ENCODE results near the gene AVPI1. TPM values are rescaled to one million over a fixed set of nuclear protein-coding genes. Genes with fewer than 3 reads are reported as not detected.
A peak's percentile ranks its signal among the peaks of the same experiment; 100 is the strongest.

The AVPI1 gene
- total RNA-seq (10 to 100 TPM; 15.2 to 19.7 TPM), polyA plus RNA-seq (ENCODE audit: insufficient read length in 6 of 6) (1 to 10 TPM; 4.3 to 5.5 (median 5.1) TPM)
- long read RNA-seq, donor 1, transcript AVPI1-201 (3 exons, 1,457 nt) = major isoform, 8 of 8 reads
- long read RNA-seq, donor 1, partial matches to known transcripts = 0 of 8 reads
- long read RNA-seq, donor 1, other reads (novel, unspliced or antisense) = 0 of 8 reads
- long read RNA-seq, donor 2, transcript AVPI1-201 (3 exons, 1,457 nt) = major isoform, 5 of 10 reads
- long read RNA-seq, donor 2, partial matches to known transcripts = 5 of 10 reads
- long read RNA-seq, donor 2, other reads (novel, unspliced or antisense) = 0 of 10 reads
- long read RNA-seq, donor 3, partial matches to known transcripts = 0 of 4 reads
- long read RNA-seq, donor 3, other reads (novel, unspliced or antisense) = 0 of 4 reads
- long read RNA-seq, donor 4, transcript AVPI1-201 (3 exons, 1,457 nt) = major isoform, 22 of 24 reads
- long read RNA-seq, donor 4, partial matches to known transcripts = 1 of 24 reads
- long read RNA-seq, donor 4, other reads (novel, unspliced or antisense) = 1 of 24 reads
- long read RNA-seq, donor 5, partial matches to known transcripts = 0 of 4 reads
- long read RNA-seq, donor 5, other reads (novel, unspliced or antisense) = 0 of 4 reads
- long read RNA-seq, donor 6, partial matches to known transcripts = 0 of 2 reads
- long read RNA-seq, donor 6, other reads (novel, unspliced or antisense) = 0 of 2 reads
- long read RNA-seq, donor 7, transcript AVPI1-201 (3 exons, 1,457 nt) = major isoform, 5 of 5 reads
- long read RNA-seq, donor 7, partial matches to known transcripts = 0 of 5 reads
- long read RNA-seq, donor 7, other reads (novel, unspliced or antisense) = 0 of 5 reads
- long read RNA-seq, donor 8, partial matches to known transcripts = 0 of 3 reads
- long read RNA-seq, donor 8, other reads (novel, unspliced or antisense) = 0 of 3 reads
- long read RNA-seq, donor 9 = 0 reads
- long read RNA-seq, donor 10, transcript AVPI1-201 (3 exons, 1,457 nt) = major isoform, 37 of 39 reads
- long read RNA-seq, donor 10, partial matches to known transcripts = 1 of 39 reads
- long read RNA-seq, donor 10, other reads (novel, unspliced or antisense) = 1 of 39 reads
- long read RNA-seq, donor 11, partial matches to known transcripts = 6 of 13 reads
- long read RNA-seq, donor 11, other reads (novel, unspliced or antisense) = 6 of 13 reads
- long read RNA-seq, donor 12, partial matches to known transcripts = 0 of 1 reads
- long read RNA-seq, donor 12, other reads (novel, unspliced or antisense) = 0 of 1 reads

DNA sequence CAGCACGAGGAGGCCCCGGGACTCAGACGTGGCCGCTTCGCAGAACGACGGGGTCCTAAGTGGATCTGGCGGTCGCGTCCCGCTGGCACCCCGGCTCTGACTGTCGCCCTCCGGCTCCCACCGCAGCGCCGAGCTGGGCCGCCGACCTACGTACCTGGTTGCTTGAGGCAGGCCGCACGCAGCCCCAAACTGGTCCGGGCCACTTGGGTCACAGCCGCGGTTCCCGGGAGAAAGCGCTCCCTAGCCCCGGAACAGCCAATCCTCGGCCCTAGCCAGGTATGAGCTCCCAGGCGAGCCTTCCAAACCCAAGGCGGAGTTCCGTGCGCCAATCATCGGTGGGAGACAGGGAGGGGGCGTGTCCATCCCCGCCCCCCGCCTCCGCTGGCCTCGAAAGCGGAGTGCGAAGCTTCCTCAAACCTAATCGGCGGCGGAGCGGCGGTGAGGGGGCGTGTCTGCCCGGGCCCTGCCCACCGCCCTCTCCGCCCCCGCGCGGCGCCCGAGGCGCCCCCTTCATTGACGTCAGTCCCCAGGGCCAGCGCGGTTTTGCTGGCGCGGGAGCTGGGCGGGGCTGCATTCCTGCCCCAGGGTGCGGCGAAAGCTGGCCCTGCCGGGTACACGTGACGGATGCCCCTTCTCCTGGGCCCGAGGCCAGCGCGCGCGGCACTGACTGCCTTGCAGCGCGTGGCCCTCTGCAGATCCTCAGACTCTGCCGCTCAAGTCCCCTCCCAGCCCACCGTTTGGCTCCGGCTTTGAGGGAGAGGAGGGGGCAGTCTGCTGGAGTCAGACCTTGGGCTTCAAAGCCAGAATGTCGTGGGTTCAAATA lies at the start of gene AVPI1:
Gene AVPI1, minus strand, starts transcription at position 280 of the 823 bp plus-strand sequence. CDS start 7,336 bp downstream, outside the sequence.
- Histone ChIP-seq H3K27me3 (no peaks in the 10 kb centered on the region), H3K9me3 (no peaks in the 10 kb centered on the region), H3K27ac (peak within 1 kb of the TSS; percentile 85 to 95), H3K36me3 (no peaks in the 10 kb centered on the region), H3K4me1 (peaks cover 38 to 58% of the 10 kb centered on the region in 2 donors), H3K4me3 (peak within 1 kb of the TSS; percentile 61 to 75)
- ATAC-seq = peak; percentile 92
- intact Hi-C loops (cut with DNase I) = no loop called here
- TF ChIP-seq, protein P1, sequence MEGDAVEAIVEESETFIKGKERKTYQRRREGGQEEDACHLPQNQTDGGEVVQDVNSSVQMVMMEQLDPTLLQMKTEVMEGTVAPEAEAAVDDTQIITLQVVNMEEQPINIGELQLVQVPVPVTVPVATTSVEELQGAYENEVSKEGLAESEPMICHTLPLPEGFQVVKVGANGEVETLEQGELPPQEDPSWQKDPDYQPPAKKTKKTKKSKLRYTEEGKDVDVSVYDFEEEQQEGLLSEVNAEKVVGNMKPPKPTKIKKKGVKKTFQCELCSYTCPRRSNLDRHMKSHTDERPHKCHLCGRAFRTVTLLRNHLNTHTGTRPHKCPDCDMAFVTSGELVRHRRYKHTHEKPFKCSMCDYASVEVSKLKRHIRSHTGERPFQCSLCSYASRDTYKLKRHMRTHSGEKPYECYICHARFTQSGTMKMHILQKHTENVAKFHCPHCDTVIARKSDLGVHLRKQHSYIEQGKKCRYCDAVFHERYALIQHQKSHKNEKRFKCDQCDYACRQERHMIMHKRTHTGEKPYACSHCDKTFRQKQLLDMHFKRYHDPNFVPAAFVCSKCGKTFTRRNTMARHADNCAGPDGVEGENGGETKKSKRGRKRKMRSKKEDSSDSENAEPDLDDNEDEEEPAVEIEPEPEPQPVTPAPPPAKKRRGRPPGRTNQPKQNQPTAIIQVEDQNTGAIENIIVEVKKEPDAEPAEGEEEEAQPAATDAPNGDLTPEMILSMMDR (IDR thresholded peaks at IDR 0.05) = peak in 1 of 2 donors; percentile 14
- peak; percentile 95 to 99 (median 98) for DNase-seq

DNA sequence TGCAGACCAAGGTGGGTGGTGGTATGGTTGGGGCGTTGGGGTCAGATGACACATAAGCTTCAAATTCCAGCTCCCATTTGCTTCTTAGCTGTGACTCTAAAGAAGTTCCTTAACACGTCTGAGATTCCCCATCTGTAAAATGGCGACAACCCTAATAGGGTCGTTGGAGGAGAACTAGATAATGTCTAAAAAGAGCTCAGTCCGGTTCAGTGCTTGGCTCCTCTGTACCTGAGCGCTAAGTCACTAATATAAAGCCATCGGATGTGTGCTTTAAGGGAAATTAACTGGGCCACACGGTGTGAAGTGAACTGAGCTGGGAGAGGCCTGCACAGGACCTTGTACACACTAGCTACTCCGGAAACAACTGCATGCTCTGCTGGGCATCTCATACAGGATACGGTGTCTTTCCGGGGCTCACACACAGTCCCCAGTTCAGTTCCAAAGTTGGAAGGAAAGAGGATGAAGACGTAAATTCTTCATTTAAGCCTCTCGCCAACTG lies 49.4 kb upstream of the AVPI1 start:
- peaks cover 0 to 28% of the 10 kb centered on the region in 2 donors for H3K36me3 ChIP-seq
- peak overlapping the region; percentile 94 to 97 for H3K4me3 ChIP-seq
- ATAC-seq (peak; percentile 2), DNase-seq (no peak)
- TF ChIP-seq, protein P1 (IDR thresholded peaks at IDR 0.05) = no peak
- H3K4me1 ChIP-seq = peaks cover 14 to 25% of the 10 kb centered on the region in 2 donors
- intact Hi-C loops (cut with DNase I) = loop anchor here in 1 of 2 donors (10.0 kb wide), 1 partner anchor 62 kb away; no protein-coding TSS in a partner anchor
- peak overlapping the region; percentile 88 to 97 for H3K27ac ChIP-seq
- H3K9me3 ChIP-seq = no peaks in the 10 kb centered on the region
- H3K27me3 ChIP-seq = no peaks in the 10 kb centered on the region

DNA sequence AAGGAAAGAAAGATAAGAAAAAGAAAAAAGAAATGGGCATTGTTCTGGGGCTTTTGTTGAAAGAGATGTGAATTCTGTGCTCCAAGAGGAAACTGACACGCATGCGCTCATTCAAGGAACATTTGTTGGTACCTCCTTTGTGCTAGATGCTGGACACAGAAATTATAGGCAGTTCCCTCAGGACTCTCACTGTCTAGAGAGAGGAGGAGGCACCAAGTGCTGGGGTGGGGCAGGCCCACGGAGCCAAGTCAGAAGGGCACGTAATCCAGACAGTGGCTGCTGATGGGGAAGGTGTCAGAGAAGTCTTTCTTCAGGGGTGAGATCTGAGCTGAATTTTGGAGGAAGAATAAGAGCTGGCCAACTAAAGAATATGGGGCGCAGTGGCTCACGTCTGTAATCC lies 47.0 kb upstream of the AVPI1 start:
- TF ChIP-seq, protein P1 (IDR thresholded peaks at IDR 0.05) = no peak
- intact Hi-C loops (cut with DNase I) = loop anchor here in 1 of 2 donors (10.0 kb wide), 1 partner anchor 59 kb away; no protein-coding TSS in a partner anchor
- no peak for ATAC-seq

DNA sequence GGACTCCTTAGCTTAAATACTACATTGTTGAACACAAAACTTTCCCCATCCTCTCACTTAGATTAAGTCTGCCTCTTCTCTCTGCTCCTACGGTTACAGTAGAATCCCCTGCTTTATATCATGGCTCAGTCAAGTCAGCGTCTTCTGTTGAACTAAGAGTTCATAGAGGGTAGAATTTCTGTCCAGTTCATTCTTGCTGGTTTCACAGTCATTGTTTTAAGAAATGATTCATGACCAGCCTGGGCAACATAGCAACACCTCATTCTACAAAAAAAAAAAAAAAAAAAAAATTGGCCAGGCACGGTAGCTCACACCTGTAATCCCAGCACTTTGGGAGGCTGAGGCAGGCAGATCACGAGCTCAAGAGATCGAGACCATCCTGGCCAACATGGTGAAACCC lies 46.2 kb upstream of the AVPI1 start:
- Histone ChIP-seq H3K9me3 (no peaks in the 10 kb centered on the region), H3K27ac (no peak overlapping the region), H3K4me3 (no peak overlapping the region), H3K27me3 (no peaks in the 10 kb centered on the region), H3K4me1 (peaks cover 6 to 7% of the 10 kb centered on the region in 2 donors), H3K36me3 (no peaks in the 10 kb centered on the region)
- TF ChIP-seq, protein P1 (IDR thresholded peaks at IDR 0.05) = no peak
- DNase-seq (no peak), ATAC-seq (no peak)
- intact Hi-C loops (cut with DNase I) = loop anchor here in 1 of 2 donors (10.0 kb wide), 1 partner anchor 58 kb away; no protein-coding TSS in a partner anchor

More for the DNA sequence above, 47.0 kb upstream of the AVPI1 start:
- Histone ChIP-seq H3K9me3 (no peaks in the 10 kb centered on the region), H3K27ac (no peak overlapping the region), H3K36me3 (peaks cover 0 to 3% of the 10 kb centered on the region in 2 donors), H3K4me1 (peaks cover 14% of the 10 kb centered on the region in 2 donors), H3K27me3 (no peaks in the 10 kb centered on the region), H3K4me3 (no peak overlapping the region)
- no peak for DNase-seq

Measured in left lung (tissue), 14 donors.